Osteoblast (primary cell): ENCODE measurements around the gene IGLL5. TPM values are rescaled to one million over a fixed set of nuclear protein-coding genes. Genes with fewer than 3 reads are reported as not detected.

Source experiments
- DNase-seq: peaks from one replicate; pipeline ENCODE4 v3.0.0; 2011; ENCODE audit warnings: low spot score, mixed read lengths; ENCODE audit not compliant: insufficient read length; ENCODE audit errors: missing footprints
- H2AFZ ChIP-seq: 2 replicates; pipeline ENCODE4 v1.6.0; 2011; ENCODE audit warnings: mild to moderate bottlenecking, low read length
- H3K27ac ChIP-seq: 2 replicates; pipeline ENCODE4 v1.5.1; 2011; ENCODE audit warnings: mild to moderate bottlenecking, low read depth, low read length, moderate library complexity
- H3K27me3 ChIP-seq: 2 replicates; pipeline ENCODE4 v1.6.0; 2012; ENCODE audit warnings: mild to moderate bottlenecking, control low read depth, inconsistent platforms, low read length, moderate library complexity; ENCODE audit not compliant: insufficient read depth
- H3K36me3 ChIP-seq: 2 replicates; pipeline ENCODE4 v1.5.1; 2011; ENCODE audit warnings: mild to moderate bottlenecking, low read length, control low read depth, moderate library complexity; ENCODE audit not compliant: insufficient read depth
- H3K4me1 ChIP-seq: 2 replicates; pipeline ENCODE4 v1.5.1; 2011; ENCODE audit warnings: mild to moderate bottlenecking, low read length, control low read depth, moderate library complexity; ENCODE audit not compliant: insufficient read depth
- H3K4me2 ChIP-seq: 2 replicates; pipeline ENCODE4 v1.6.0; 2011; ENCODE audit warnings: mild to moderate bottlenecking, low read length; ENCODE audit not compliant: insufficient read depth
- H3K4me3 ChIP-seq: fragments of 200-600 bp; sonication (generic); 3 replicates; pipeline ENCODE4 v1.5.1; 2012; ENCODE audit warnings: mild to moderate bottlenecking, low read length, inconsistent platforms; ENCODE audit not compliant: insufficient read depth
- H3K79me2 ChIP-seq: 2 replicates; pipeline ENCODE4 v1.6.0; 2012; ENCODE audit warnings: mild to moderate bottlenecking, low read length, control low read depth, inconsistent platforms; ENCODE audit not compliant: insufficient read depth
- H3K9me3 ChIP-seq: 2 replicates; pipeline ENCODE4 v1.5.1; 2011; ENCODE audit warnings: low read depth, low read length, control low read depth
- H4K20me1 ChIP-seq: 2 replicates; pipeline ENCODE4 v1.6.0; 2012; ENCODE audit warnings: mild to moderate bottlenecking, low read length, control low read depth; ENCODE audit not compliant: insufficient read depth
- CTCF ChIP-seq: IDR thresholded peaks from 2 replicates; pipeline ENCODE4 v1.5.1; 2011; ENCODE audit warnings: mild to moderate bottlenecking, low read depth, low read length, moderate library complexity; ENCODE audit errors: extremely low read depth
- total RNA-seq: library from RNA; depleted of rRNA; stranded (reverse); fragments of >200 nt; gene quantifications from 2 replicates; pipeline ENCODE4 v1.2.3, GENCODE V29; 2012

The IGLL5 gene
- total RNA-seq, 1 donor: not detected

- Histone ChIP-seq H3K4me3 (no peak overlapping the region), H3K79me2 (no peaks in the 10 kb centered on the region), H3K4me1 (no peaks in the 10 kb centered on the region), H3K36me3 (no peaks in the 10 kb centered on the region), H4K20me1 (no peaks in the 10 kb centered on the region), H2AFZ (no peak overlapping the region), H3K4me2 (no peak overlapping the region), H3K27ac (no peak overlapping the region), H3K27me3 (no peaks in the 10 kb centered on the region), H3K9me3 (no peaks in the 10 kb centered on the region)
- no peak for DNase-seq
- TF ChIP-seq CTCF: no peak
Observed at GRCh38 chr22:22923930-22924329, 36.3 kb downstream of the IGLL5 start.

- TF ChIP-seq CTCF: no peak
- Histone ChIP-seq H3K27me3 (no peaks in the 10 kb centered on the region), H2AFZ (no peak overlapping the region), H3K4me1 (no peaks in the 10 kb centered on the region), H3K27ac (no peak overlapping the region), H3K9me3 (no peaks in the 10 kb centered on the region), H3K36me3 (no peaks in the 10 kb centered on the region), H3K79me2 (no peaks in the 10 kb centered on the region), H3K4me3 (no peak overlapping the region), H3K4me2 (no peak overlapping the region), H4K20me1 (no peaks in the 10 kb centered on the region)
- no peak for DNase-seq
Observed at GRCh38 chr22:22924369-22925145, 36.9 kb downstream of the IGLL5 start.

GRCh38 chr22:22925146-22925804, 37.7 kb downstream of the IGLL5 start:
- Histone ChIP-seq H4K20me1 (no peaks in the 10 kb centered on the region), H3K4me2 (no peak overlapping the region), H3K9me3 (no peaks in the 10 kb centered on the region), H3K27me3 (no peaks in the 10 kb centered on the region), H2AFZ (no peak overlapping the region), H3K79me2 (no peaks in the 10 kb centered on the region), H3K4me1 (no peaks in the 10 kb centered on the region), H3K4me3 (no peak overlapping the region), H3K27ac (no peak overlapping the region), H3K36me3 (no peaks in the 10 kb centered on the region)
- TF ChIP-seq CTCF: no peak
- DNase-seq: no peak

GRCh38 chr22:22925805-22926369, 38.3 kb downstream of the IGLL5 start:
- Histone ChIP-seq H3K9me3 (no peaks in the 10 kb centered on the region), H3K4me2 (no peak overlapping the region), H4K20me1 (no peaks in the 10 kb centered on the region), H3K36me3 (no peaks in the 10 kb centered on the region), H3K27ac (no peak overlapping the region), H3K27me3 (no peaks in the 10 kb centered on the region), H3K79me2 (no peaks in the 10 kb centered on the region), H3K4me1 (no peaks in the 10 kb centered on the region), H2AFZ (no peak overlapping the region), H3K4me3 (no peak overlapping the region)
- TF ChIP-seq CTCF: no peak
- no peak for DNase-seq
